OCI-LY1 (cell line): ENCODE measurements around the gene ITIH1.
"Not testable (repeated sequence)": the region's sequence is repeated elsewhere in the genome, so short reads cannot be mapped to it uniquely, and the experiment has no call there.

ENCODE experiments used
- EZH2 ChIP-seq: fragments of 200-600 bp; sonication (generic), shearing (Covaris generic); IDR thresholded peaks from 2 replicates; pipeline ENCODE4 v1.8.0; 2017; ENCODE audit warnings: borderline replicate concordance, mixed run types, mild to moderate bottlenecking, antibody characterized with exemption, low read length, moderate library complexity, mixed read lengths
- TF ChIP-seq, protein P1 (sequence below): fragments of 200-600 bp; sonication (generic), shearing (Covaris generic); IDR thresholded peaks from 2 replicates; pipeline ENCODE4 v1.5.1; 2017; ENCODE audit warnings: mild to moderate bottlenecking, antibody characterized with exemption, low read length, moderate library complexity, mixed read lengths

DNA sequence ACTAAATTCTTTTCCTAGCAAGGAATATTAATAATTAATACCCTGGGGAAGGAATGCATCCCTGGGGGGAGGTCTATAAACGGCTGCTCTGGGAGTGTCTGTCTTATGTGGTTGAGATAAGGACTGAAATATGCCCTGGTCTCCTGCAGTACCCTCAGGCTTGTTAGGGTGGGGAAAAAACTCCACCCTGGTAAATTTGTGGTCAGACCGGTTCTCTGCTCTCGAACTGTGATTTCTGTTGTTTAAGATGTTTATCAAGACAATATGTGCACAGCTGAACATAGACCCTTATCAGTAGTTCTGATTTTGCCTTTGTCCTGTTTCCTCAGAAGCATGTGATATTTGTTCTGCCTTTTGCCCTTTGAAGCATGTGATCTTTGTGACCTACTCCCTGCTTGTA, 48.6 kb upstream of the ITIH1 start:
- not testable (repeated sequence) for TF ChIP-seq EZH2
- TF ChIP-seq, protein P1, sequence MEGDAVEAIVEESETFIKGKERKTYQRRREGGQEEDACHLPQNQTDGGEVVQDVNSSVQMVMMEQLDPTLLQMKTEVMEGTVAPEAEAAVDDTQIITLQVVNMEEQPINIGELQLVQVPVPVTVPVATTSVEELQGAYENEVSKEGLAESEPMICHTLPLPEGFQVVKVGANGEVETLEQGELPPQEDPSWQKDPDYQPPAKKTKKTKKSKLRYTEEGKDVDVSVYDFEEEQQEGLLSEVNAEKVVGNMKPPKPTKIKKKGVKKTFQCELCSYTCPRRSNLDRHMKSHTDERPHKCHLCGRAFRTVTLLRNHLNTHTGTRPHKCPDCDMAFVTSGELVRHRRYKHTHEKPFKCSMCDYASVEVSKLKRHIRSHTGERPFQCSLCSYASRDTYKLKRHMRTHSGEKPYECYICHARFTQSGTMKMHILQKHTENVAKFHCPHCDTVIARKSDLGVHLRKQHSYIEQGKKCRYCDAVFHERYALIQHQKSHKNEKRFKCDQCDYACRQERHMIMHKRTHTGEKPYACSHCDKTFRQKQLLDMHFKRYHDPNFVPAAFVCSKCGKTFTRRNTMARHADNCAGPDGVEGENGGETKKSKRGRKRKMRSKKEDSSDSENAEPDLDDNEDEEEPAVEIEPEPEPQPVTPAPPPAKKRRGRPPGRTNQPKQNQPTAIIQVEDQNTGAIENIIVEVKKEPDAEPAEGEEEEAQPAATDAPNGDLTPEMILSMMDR, result not testable (repeated sequence)
